Mammary epithelial cell (primary cell): ENCODE measurements around the gene ORC6.

Experiments used
- CTCF ChIP-seq, 2 donors: IDR thresholded peaks in 1 of 2; conservative IDR thresholded peaks in 1 of 2; 2 replicates each; pipeline ENCODE4 v1.5.1; 2011 to 2012; ENCODE audit warnings: inconsistent platforms in 2 of 2, low read length in 2 of 2, mild to moderate bottlenecking in 2 of 2, control low read depth in 1 of 2, low read depth in 1 of 2; ENCODE audit not compliant: insufficient read depth in 1 of 2; ENCODE audit errors: extremely low read depth in 1 of 2
- EZH2 ChIP-seq: IDR thresholded peaks from 2 replicates; pipeline ENCODE4 v1.6.1; 2012; ENCODE audit warnings: low read length, inconsistent platforms, borderline replicate concordance

GRCh38 chr16:46702030-46702429 lies 12.6 kb downstream of the ORC6 start:
- TF ChIP-seq CTCF (conservative IDR thresholded peaks at IDR 0.05 in 1 of 2, IDR thresholded peaks at IDR 0.05 in 1 of 2; ENCODE audit: extremely low read depth in 1 of 2, insufficient read depth in 1 of 2, low read depth in 1 of 2, low read length in 2 of 2) (no peak), EZH2 (no peak)
